ENCODE measurements around the gene MSI2. TPM values are rescaled to one million over a fixed set of nuclear protein-coding genes. Genes with fewer than 3 reads are reported as not detected.

Gene MSI2
- total RNA-seq, 1 donor from 2014 or later = 33.8 TPM

DNA sequence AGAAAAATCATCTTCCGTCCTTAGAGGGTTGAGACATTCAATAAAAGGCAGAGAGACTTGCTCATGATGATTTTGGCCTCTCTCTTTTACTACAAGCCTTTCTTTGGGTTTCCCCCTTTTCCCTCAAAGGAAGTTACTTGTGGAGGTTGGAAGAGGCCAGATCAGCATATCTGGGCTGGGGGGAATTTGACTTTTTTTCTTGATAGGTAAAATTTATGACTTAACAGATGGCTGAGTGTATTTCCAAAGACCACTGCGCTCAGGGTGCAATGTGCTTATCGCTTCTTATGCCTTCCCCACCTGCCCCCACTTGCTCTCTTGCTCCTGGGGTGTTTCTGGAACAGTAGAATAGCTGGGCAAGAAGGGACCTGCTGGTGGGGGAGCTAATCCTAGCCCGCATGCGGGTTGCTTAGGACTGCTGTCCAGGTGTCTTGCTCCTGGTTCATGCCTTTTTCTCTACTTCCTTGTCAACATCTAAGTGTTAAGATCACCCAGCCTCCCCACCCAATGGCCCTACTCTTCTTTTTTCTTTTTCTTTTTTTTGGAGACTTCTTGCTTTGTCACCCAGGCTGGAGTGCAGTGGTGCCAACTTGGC is 131.9 kb downstream of the MSI2 start:
- H3K4me3 ChIP-seq (ENCODE audit: low read depth, low read length) = no peak overlapping the region
- no peak for DNase-seq (ENCODE audit: low read depth)
- no peaks in the 10 kb centered on the region for H3K27me3 ChIP-seq (ENCODE audit: control insufficient read depth, insufficient read depth, low read length)
- H3K36me3 ChIP-seq (ENCODE audit: control insufficient read depth, insufficient read depth, low read length) = no peaks in the 10 kb centered on the region
- TF ChIP-seq, protein P1, sequence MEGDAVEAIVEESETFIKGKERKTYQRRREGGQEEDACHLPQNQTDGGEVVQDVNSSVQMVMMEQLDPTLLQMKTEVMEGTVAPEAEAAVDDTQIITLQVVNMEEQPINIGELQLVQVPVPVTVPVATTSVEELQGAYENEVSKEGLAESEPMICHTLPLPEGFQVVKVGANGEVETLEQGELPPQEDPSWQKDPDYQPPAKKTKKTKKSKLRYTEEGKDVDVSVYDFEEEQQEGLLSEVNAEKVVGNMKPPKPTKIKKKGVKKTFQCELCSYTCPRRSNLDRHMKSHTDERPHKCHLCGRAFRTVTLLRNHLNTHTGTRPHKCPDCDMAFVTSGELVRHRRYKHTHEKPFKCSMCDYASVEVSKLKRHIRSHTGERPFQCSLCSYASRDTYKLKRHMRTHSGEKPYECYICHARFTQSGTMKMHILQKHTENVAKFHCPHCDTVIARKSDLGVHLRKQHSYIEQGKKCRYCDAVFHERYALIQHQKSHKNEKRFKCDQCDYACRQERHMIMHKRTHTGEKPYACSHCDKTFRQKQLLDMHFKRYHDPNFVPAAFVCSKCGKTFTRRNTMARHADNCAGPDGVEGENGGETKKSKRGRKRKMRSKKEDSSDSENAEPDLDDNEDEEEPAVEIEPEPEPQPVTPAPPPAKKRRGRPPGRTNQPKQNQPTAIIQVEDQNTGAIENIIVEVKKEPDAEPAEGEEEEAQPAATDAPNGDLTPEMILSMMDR (IDR thresholded peaks at IDR 0.05; ENCODE audit: insufficient read depth, low read length, poor library complexity, severe bottlenecking) = no peak

DNA sequence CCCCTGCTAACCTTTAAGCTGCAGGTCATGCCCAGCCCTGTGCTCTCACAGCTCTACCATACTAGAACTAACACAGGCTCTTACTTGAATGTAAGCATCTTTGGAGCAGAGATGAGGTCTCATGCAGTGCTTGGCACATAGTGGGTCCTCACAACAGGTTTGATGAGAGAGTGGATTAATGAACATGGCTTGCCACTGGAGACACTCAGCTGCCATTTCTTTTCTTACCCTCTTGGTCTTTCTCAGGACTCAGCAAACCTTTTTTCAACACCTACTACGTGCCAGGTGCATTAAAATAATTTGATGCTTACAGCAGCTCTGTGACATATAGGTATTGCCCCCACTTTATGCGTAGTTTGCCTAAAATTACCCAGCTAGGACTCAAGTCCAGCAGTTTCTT is 133.2 kb downstream of the MSI2 start:
- no peak for DNase-seq (ENCODE audit: low read depth)
- no peak overlapping the region for H3K4me3 ChIP-seq (ENCODE audit: low read depth, low read length)
- H3K27me3 ChIP-seq (ENCODE audit: control insufficient read depth, insufficient read depth, low read length) = no peaks in the 10 kb centered on the region
- H3K36me3 ChIP-seq (ENCODE audit: control insufficient read depth, insufficient read depth, low read length) = no peaks in the 10 kb centered on the region
- TF ChIP-seq, protein P1 (IDR thresholded peaks at IDR 0.05; ENCODE audit: insufficient read depth, low read length, poor library complexity, severe bottlenecking) = no peak

DNA sequence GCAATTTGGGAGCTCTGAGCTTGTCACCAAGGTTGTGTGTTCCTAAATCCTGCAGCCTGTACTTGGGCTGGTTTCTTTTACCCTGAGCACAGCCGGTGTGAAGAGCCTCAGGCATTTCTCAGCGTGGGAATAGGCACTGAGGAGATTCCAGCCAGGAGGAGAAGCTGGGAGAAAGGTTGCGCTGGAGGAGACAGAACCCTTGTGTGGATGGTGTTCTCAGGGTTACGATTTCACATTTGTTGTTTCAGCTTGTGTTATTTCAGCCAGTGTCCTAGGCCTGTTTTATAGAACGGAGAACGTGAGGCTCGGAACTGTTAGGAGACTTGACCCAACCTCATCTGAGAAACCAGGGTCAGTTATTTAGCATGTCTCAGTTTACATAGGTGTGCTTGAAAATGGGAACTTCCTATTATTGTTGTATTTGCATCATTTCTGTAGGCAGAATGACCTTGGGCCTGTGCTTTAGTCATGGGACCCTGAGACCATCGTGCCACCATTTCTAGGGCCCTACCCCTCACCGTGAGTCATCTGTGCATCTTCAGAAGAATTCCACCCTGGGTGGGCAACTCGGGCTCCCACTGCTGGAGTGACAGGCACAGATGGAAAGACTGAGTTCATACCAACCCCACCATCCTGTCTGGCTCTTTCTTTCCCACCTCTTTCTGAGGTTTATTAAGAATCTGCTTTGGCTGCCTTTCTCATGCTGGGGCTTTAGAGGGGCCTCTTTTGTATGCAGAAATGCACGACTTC is 134.9 kb downstream of the MSI2 start:
- TF ChIP-seq, protein P1 (IDR thresholded peaks at IDR 0.05; ENCODE audit: insufficient read depth, low read length, poor library complexity, severe bottlenecking) = no peak
- DNase-seq (ENCODE audit: low read depth) = no peak
- no peaks in the 10 kb centered on the region for H3K36me3 ChIP-seq (ENCODE audit: control insufficient read depth, insufficient read depth, low read length)
- no peaks in the 10 kb centered on the region for H3K27me3 ChIP-seq (ENCODE audit: control insufficient read depth, insufficient read depth, low read length)
- no peak overlapping the region for H3K4me3 ChIP-seq (ENCODE audit: low read depth, low read length)

DNA sequence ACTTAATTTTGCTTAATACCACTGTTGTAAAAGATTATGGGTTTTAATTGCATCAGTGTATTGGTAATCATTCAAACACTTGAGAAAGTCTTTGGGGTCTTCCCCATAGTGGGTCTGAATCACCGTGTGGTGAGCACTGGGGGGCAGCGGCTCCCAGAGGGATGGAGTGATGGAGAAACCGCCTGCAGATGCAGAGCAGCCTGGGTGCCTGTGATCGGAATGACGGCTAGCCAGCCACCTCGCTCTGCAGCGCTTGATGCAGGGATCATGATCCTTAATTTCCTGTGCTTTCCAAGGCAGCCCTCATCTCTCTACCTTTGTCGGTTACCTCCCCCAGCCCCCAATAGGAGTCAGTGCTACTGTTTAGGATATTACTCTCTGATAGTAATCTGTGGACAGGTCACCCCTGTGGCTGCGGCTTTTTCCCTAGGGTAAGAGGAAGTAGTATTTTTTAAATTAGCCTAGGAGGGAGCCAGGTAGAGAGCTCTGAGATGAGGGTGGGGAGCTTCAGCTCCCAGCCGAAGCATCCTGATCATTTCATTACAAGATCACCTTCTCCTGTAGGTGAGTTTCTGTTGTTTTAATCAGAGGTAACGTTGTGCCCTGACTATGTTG is 135.6 kb downstream of the MSI2 start:
- TF ChIP-seq, protein P1 (IDR thresholded peaks at IDR 0.05; ENCODE audit: insufficient read depth, low read length, poor library complexity, severe bottlenecking) = no peak
- H3K4me3 ChIP-seq (ENCODE audit: low read depth, low read length) = no peak overlapping the region
- H3K36me3 ChIP-seq (ENCODE audit: control insufficient read depth, insufficient read depth, low read length) = no peaks in the 10 kb centered on the region
- DNase-seq (ENCODE audit: low read depth) = no peak
- H3K27me3 ChIP-seq (ENCODE audit: control insufficient read depth, insufficient read depth, low read length) = no peaks in the 10 kb centered on the region

DNA sequence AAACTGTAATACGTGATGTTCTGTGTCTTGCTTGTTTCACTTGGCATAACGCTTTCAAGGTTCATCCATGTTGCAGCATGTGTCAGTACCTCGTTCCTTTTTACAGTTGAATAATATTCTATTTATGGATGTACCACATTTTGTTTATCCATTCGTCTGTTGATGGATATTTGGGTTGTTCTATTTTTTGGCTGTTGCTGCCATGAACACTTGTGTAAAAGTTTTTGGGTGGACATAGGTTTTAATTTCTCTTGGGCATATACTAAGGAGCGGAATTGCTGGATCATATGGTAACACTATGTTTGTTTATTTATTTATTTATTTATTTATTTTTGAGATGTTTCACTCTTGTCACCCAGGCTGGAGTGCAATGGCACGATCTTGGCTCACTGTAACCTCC is 137.0 kb downstream of the MSI2 start:
- Histone ChIP-seq H3K27me3 (ENCODE audit: control insufficient read depth, insufficient read depth, low read length) (no peaks in the 10 kb centered on the region), H3K36me3 (ENCODE audit: control insufficient read depth, insufficient read depth, low read length) (no peaks in the 10 kb centered on the region), H3K4me3 (ENCODE audit: low read depth, low read length) (no peak overlapping the region)
- TF ChIP-seq, protein P1 (IDR thresholded peaks at IDR 0.05; ENCODE audit: insufficient read depth, low read length, poor library complexity, severe bottlenecking) = no peak
- DNase-seq (ENCODE audit: low read depth) = no peak
